HFFc6 (cell line): ENCODE data around the gene ACP4. TPM values are rescaled to one million over a fixed set of nuclear protein-coding genes. Genes with fewer than 3 reads are reported as not detected.
A peak's percentile ranks its signal among the peaks of the same experiment; 100 is the strongest.

Experiments used
- DNase-seq: peaks from one replicate; pipeline ENCODE4 v3.0.0-alpha.2; 2018
- H3K27ac Mint-ChIP-seq: 2 replicates; pipeline ENCODE4 v1.8.0; 2020; ENCODE audit warnings: mild to moderate bottlenecking, mixed read lengths
- H3K27me3 Mint-ChIP-seq: 2 replicates; pipeline ENCODE4 v1.8.0; 2021; ENCODE audit warnings: mild to moderate bottlenecking, moderate library complexity, mixed read lengths; ENCODE audit not compliant: insufficient read depth
- H3K36me3 Mint-ChIP-seq: 2 replicates; pipeline ENCODE4 v1.8.0; 2021; ENCODE audit warnings: low read depth, mixed read lengths
- H3K4me1 Mint-ChIP-seq: 2 replicates; pipeline ENCODE4 v1.8.0; 2020; ENCODE audit warnings: low read depth, mixed read lengths
- H3K4me3 Mint-ChIP-seq: 2 replicates; pipeline ENCODE4 v1.8.0; 2020; ENCODE audit warnings: mild to moderate bottlenecking, moderate library complexity, mixed read lengths
- H3K9me3 Mint-ChIP-seq: 2 replicates; pipeline ENCODE4 v1.8.0; 2020; ENCODE audit warnings: mild to moderate bottlenecking, mixed read lengths
- CTCF ChIP-seq: fragments of 200-600 bp; sonication (generic); IDR thresholded peaks from 2 replicates; pipeline ENCODE4 v1.5.0; 2021; ENCODE audit warnings: antibody characterized with exemption, mild to moderate bottlenecking
- total RNA-seq, 6 experiments: library from RNA; stranded (reverse); fragmentation: NEBNext Ultra II Directional; extraction: Animal tissue kit (Norgen Biotek cat#: 25700); gene quantifications; 2 replicates in 1 of 6; 3 replicates in 5 of 6; pipeline ENCODE4 v1.2.3, GENCODE V29; 2021

The ACP4 gene
- total RNA-seq, 6 experiments from 2014 or later: not detected

GRCh38 chr19:50835103-50835784 lies 45.0 kb downstream of the ACP4 start:
- no peak for TF ChIP-seq CTCF
- Mint-ChIP-seq H3K9me3 (no peaks in the 10 kb centered on the region; the same call in 1 of the 2 replicates), H3K27me3 (peaks cover 16% of the 10 kb centered on the region), H3K36me3 (no peaks in the 10 kb centered on the region), H3K4me1 (no peaks in the 10 kb centered on the region), H3K27ac (no peak overlapping the region), H3K4me3 (no peak overlapping the region)
- no peak for DNase-seq

GRCh38 chr19:50835785-50836542 lies 45.7 kb downstream of the ACP4 start:
- no peaks in the 10 kb centered on the region for H3K4me1 Mint-ChIP-seq
- H3K4me3 Mint-ChIP-seq: peak overlapping the region; percentile 52; the same call in 1 of the 2 replicates
- DNase-seq: peak; percentile 26
- H3K36me3 Mint-ChIP-seq: no peaks in the 10 kb centered on the region
- no peaks in the 10 kb centered on the region; the same call in 1 of the 2 replicates for H3K9me3 Mint-ChIP-seq
- no peak overlapping the region for H3K27ac Mint-ChIP-seq
- H3K27me3 Mint-ChIP-seq: peaks cover 14% of the 10 kb centered on the region
- TF ChIP-seq CTCF: no peak

- Mint-ChIP-seq H3K9me3 (no peaks in the 10 kb centered on the region; the same call in 1 of the 2 replicates), H3K27ac (no peak overlapping the region), H3K4me3 (no peak overlapping the region; the same call in 1 of the 2 replicates), H3K36me3 (no peaks in the 10 kb centered on the region), H3K27me3 (peaks cover 8% of the 10 kb centered on the region), H3K4me1 (no peaks in the 10 kb centered on the region)
- TF ChIP-seq CTCF: no peak
- DNase-seq: no peak
Measured at GRCh38 chr19:50836543-50837195, 46.5 kb downstream of the ACP4 start.

GRCh38 chr19:50837300-50837699 lies 47.1 kb downstream of the ACP4 start:
- no peak for TF ChIP-seq CTCF
- Mint-ChIP-seq H3K4me3 (no peak overlapping the region), H3K27ac (no peak overlapping the region), H3K9me3 (no peaks in the 10 kb centered on the region; the same call in 1 of the 2 replicates), H3K4me1 (no peaks in the 10 kb centered on the region), H3K36me3 (no peaks in the 10 kb centered on the region), H3K27me3 (peaks cover 4% of the 10 kb centered on the region)
- no peak for DNase-seq

GRCh38 chr19:50838239-50838638 lies 48.0 kb downstream of the ACP4 start:
- Mint-ChIP-seq H3K27me3 (peaks cover 4% of the 10 kb centered on the region), H3K27ac (no peak overlapping the region), H3K4me1 (no peaks in the 10 kb centered on the region), H3K9me3 (no peaks in the 10 kb centered on the region; the same call in 1 of the 2 replicates), H3K4me3 (no peak overlapping the region), H3K36me3 (no peaks in the 10 kb centered on the region)
- TF ChIP-seq CTCF: no peak; the same call in 1 of the 2 replicates
- no peak for DNase-seq
